Stimulated activated CD8-positive, alpha-beta memory T cell treated with anti-CD3 and anti-CD28 coated beads, Interleukin-12 subunit alpha, Interleukin-12 subunit beta, amount 100 ng/mL, for 4 hours (primary cell): ENCODE data around the gene KIAA0513.

ENCODE experiments used
- DNase-seq: peaks from one replicate; pipeline ENCODE4 v3.0.0-alpha.2; 2020; ENCODE audit warnings: low read depth

Gene KIAA0513

GRCh38 chr16:85072076-85072860 lies 44.7 kb downstream of the KIAA0513 start:
- no peak for DNase-seq

DNA sequence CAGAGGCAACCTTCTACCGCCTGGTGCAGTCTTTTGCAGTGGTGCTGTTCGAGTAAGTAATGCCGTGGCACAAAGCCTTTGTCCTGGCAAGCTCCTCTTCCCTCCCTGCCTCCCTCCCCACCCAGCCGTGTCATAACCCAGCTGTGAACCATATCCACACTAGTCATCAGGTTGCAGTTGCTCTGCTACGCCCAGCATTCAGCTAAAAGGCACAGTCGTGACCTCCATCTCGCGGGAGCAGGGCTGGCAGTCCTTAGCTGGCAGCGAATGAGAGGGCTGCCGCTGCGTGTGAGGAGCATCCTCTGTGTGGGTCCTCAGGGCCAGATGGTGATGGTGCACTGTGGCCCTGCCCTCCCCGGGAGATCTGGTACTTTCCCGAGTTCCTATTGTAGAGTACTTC lies 45.4 kb downstream of the KIAA0513 start:
- DNase-seq: no peak

DNA sequence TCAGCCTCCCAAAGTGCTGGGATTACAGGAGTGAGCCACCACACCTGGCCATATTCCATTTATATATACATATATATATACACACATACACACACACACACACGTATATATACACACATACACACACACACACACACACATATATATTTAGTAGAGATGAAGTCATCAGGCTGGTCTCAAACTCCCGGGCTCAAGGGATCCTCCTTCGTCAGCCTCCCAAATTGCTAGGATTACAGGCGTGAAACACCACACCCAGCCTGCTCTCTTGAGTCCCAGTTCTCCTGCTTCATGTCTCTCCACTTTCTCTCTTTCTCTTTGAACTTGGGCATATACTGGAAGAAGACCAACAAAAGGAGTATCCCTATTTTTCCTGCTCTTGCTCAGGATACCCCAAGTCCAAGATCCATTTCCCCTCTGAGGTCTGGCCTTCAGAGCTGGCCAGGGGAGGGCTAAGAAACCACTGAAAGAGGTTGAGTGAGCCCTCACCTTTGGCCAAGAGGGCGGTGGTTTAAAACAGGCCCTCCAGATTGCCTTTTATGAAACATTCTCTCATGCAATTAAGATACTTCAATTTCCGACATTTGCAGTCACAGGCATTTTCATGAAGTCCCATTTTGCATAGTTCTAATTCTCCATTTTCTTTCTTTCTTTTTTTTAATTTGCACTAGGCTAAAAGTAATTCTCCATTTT lies 46.8 kb downstream of the KIAA0513 start:
- no peak for DNase-seq

DNA sequence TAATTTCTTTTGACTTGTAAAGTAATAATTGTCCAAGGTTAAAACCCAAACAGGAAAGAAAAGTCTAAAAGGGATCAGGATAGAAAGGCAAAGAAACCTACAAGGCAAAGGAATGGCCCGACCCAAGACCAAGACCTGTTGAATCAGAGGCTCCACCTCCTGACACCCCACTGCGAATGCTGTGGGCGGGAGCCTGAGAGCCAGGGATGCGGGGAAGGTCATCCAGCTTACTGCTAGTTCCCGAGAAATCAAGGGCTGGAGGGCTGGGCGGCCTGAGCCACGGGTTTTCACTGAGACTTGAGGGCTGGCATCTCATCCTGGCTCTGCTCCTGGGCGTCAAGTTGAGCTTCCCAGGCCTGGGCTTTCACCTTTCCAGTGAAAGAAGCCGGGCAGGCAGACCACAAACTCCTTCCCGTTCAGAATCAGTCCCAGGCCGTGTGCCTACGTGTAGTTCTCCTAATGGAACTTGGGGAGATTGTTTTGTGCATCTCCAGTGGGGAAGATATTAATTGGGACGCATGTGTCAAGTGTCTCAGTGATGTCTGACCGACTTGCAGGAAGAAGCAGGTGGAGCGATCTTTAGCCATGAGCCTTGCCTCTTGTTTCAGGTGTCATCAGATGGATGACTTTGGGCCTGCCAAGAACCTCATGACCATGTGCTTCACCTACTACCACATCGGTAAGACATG lies 47.8 kb downstream of the KIAA0513 start:
- DNase-seq: no peak

DNA sequence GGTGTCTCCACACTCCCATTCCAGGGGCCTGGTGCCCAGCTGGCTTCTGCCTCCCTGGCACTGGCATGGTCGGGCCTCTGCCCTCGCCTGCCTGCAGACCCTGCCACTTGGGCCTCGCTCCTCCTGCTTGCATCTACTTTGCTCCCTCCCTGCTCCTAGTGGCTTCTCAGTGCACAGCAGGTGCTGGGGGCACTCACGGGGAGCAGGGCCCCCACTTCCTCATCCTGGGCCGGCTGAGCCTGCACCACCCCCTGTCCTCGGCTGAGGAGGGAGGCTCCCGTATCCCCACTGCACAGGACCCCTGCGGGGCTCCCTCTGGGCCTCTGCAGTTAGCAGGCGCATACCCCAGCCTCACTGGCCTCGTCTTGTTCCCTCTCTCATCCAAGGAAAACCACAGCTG lies 49.4 kb downstream of the KIAA0513 start:
- no peak for DNase-seq

- DNase-seq: no peak
Observed at GRCh38 chr16:85077576-85078125, 50.1 kb downstream of the KIAA0513 start.

DNA sequence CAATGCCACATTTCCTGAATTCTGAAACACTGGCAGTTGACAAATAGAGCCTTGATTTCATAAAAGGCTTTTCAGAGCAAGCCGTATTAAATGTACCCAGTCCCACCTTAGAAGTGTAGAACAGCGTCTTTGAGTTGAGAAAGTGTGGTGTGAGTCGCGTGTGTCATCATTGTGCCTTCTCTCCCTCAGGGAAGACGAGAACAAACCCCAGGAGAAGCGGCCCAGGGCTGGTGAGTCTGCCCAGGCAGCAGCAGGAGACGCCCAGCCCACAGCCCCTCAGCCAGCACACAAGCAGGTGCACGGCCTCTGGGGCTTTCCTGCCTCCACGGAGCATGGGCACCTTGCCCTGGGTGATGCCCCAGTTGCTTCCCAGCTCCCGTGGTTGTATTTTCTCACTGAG lies 50.6 kb downstream of the KIAA0513 start:
- DNase-seq: no peak

GRCh38 chr16:85078952-85079351 lies 51.4 kb downstream of the KIAA0513 start:
- no peak for DNase-seq

- DNase-seq: no peak
Observed at GRCh38 chr16:85079785-85080570, 52.4 kb downstream of the KIAA0513 start.

GRCh38 chr16:85081038-85081437 lies 53.4 kb downstream of the KIAA0513 start:
- no peak for DNase-seq

GRCh38 chr16:85081765-85082164 lies 54.2 kb downstream of the KIAA0513 start:
- DNase-seq: no peak

DNA sequence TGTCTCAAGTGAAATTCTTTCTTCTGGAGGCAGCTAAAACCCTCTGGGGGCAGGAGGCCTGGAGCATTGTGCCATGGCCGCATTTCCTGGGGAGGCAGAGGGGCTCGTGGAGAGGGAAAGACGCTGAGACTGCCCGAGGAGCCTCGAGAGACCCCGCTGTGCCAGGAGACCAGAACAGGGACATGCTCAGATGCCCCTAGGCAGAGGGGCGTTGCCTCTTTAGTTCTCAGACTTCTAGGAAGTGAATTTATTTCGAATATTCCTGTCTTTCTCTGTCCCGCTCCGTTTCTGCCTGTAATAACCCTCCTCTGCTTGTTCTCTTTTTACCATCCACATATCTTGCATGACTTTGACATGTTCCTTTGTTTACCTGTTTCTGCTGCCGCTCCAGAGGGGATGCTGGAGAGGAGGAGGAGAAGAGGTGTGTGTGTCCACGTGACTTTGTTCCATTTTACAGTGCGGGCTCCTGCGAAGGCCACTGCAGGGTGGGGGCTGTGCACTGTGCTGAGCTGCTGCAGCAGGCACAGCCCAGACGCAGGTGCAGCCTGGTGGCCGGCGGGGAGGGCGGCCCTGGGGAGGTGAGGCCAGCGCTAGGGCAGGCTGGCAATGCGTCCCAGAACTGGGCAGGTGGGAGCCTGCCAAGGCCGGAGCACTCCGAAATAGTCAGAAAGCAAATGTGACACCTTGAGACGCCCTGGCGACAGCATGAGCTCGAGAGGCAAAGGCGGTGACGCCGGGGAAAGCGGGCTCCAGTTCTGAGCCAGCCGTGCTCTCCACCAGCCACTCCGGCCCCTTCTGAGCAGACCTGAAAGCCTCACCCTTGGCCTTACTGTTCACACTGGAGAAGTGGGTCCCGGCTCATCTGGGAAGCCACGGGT lies 54.8 kb downstream of the KIAA0513 start:
- DNase-seq: no peak

GRCh38 chr16:85083051-85083639 lies 55.5 kb downstream of the KIAA0513 start:
- DNase-seq: no peak

- DNase-seq: no peak
Observed at GRCh38 chr16:85084841-85085510, 57.4 kb downstream of the KIAA0513 start.

DNA sequence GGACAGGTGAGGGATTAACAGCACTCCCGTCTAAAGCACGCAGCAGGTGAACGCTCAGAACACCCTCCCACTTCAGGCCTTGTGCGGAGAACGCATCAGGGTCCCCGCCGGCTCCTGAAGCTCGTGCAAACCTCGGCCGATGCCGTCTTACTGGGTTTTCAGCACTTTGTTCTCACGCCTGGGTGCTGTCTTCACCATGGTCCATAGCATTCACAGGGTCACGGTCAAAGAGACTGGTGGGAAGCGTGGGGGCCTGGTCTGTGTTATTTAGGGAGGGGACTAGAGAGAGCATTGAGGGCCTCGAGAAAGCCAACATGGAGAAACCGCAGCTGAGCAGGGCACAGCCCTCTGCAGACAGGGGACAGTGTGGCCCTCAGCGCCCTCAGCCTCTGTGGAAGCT lies 58.1 kb downstream of the KIAA0513 start:
- DNase-seq: no peak

DNA sequence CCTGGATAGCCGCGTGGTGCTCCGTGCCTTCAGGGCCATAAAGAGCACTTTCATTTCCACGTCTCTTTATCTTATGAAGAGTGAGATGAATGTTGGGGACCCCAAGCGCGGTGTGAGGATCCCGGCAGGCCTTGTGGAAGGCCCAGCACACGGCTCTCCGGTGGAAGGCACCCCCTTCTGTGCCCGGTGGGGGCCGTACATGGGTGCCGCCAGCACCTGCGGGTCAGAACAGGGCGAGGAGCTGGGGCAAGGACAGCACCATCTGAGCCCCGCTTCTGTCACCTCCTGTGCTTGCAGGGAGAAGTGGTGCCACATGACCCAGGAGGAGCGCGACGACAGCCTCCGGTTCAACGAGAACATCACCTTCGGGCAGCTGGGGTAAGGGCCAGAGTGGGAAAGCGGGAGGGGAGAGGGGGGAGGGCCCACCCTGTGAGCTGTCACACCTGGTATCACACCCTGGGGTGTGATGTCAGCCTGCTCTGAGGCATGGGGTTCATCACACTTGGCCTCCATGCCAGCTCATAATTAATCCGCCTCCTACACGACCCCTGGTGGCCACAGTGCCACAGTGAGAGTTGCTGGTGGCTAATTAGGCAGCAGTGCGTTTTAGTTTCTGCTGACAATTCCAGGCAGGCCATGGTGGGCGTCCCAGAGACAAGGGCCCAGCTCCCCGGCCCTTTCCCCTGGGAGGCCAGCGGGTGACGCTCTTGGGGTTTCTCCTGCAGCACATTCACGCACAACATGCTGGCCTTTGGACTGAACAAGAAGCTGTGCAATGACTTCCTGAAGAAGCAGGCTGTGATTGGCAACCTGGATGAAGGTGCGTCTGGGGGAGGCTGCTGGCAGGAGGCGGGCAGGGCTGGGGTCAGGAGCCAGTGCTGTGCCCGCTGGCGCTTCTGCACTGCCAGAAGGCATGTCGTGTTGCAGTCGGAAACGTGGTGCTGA lies 59.0 kb downstream of the KIAA0513 start:
- peak; percentile 54 for DNase-seq

DNA sequence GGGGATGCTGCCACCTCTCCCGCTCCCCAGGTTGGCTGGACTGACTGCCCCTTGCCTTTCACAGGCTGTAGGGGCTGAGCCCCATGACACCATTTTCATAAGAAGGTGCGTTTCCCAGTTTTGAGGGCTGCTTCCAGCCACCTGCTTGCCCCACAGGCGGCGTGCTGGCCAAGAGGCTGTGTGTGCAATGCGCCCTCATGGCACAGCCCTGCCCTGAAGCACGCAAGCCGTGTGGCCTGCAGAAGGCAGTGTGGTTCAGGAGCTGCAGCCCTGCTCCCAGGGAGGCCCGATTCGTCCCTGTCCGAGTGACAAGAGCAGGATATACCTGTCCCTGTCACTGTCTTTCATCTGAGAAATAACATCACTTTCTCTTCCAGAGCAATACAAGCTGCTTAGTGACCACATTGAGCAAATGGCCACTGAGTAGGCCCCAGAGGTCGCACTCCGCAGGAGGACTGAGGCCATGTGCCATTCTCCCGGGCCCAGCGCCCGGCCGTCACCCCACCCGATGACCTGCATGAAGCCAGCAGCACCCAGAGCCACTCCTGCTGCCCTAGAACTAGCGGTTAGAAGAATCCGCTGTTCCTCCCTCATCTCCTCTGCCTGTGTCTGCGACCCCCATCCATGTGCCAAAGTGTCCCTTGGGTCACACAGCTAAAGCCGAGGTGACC lies 60.4 kb downstream of the KIAA0513 start:
- no peak for DNase-seq

DNA sequence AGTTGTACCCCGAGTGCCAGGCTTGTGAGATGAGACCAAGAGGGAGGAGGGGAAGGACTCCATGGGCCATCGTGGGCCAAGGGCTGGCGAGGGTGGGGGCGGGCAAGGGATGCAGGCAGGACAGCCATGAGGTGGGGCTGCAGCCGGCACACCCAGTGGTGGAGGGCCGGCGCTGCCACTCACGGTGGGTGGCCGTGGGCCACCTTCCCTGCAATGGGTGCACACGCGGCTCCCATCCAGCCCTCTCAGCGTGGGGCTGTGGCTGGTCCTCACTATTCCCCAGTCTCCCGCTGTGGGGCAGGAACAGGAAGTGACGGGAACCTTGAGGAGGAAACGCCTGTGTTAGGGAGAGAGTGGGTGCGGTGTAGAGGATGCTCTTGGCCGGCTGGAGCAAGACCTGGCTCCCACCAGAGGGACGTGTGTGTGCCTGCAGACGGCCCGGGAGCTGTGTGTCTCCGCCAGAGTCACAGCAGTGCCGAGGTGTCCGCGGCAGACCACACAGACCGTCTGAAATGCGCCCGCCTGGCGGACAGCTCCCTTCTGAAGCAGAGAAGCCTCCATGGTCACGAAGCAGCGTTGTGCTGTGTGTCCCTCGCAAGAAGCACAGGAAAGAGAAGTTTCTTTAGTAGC lies 61.1 kb downstream of the KIAA0513 start:
- DNase-seq: no peak
